OCI-LY7 (cell line): ENCODE results near the gene ZNF138. TPM values are rescaled to one million over a fixed set of nuclear protein-coding genes. Genes with fewer than 3 reads are reported as not detected.

Experiments used
- BruUV-seq: library from RNA; stranded (reverse); fragments of 400-500 nt; replicated peaks from 2 replicates; lab custom pipeline; 2021; lab: Mats Ljungman, UMichigan
- CTCF ChIA-PET: fragments of 300-600 bp; sonication (Branson Sonifier 250); formaldehyde crosslinking; loops from one replicate; lab custom pipeline; 2022; ENCODE audit warnings: antibody characterized with exemption; ENCODE audit not compliant: unreplicated experiment; lab: Charles Lee
- POLR2A ChIA-PET: fragments of 300-600 bp; sonication (Branson Sonifier 250); formaldehyde crosslinking; loops from one replicate; lab custom pipeline; 2022; ENCODE audit warnings: antibody characterized with exemption; lab: Charles Lee
- DNase-seq: peaks from one replicate; pipeline ENCODE4 v3.0.0-alpha.2; 2015; ENCODE audit warnings: low spot score
- H2AFZ ChIP-seq: fragments of 200-600 bp; sonication (generic), shearing (Covaris generic); 2 replicates; pipeline ENCODE4 v1.6.1; 2014; ENCODE audit warnings: mild to moderate bottlenecking, antibody characterized with exemption, low read length, moderate library complexity
- H3K27ac ChIP-seq: fragments of 200-600 bp; sonication (generic); 2 replicates; pipeline ENCODE4 v1.5.1; 2014; ENCODE audit warnings: mixed run types, low read depth, mild to moderate bottlenecking, moderate library complexity, low read length, inconsistent platforms; ENCODE audit not compliant: poor library complexity, severe bottlenecking
- H3K36me3 ChIP-seq: fragments of 200-600 bp; sonication (generic); 2 replicates; pipeline ENCODE4 v1.6.1; 2014; ENCODE audit warnings: mild to moderate bottlenecking, antibody characterized with exemption, low read length, moderate library complexity, mixed read lengths; ENCODE audit not compliant: insufficient read depth
- H3K4me1 ChIP-seq: fragments of 200-600 bp; sonication (generic); 2 replicates; pipeline ENCODE4 v1.5.1; 2014; ENCODE audit warnings: mild to moderate bottlenecking, low read length; ENCODE audit not compliant: insufficient read depth, poor library complexity, severe bottlenecking
- H3K4me2 ChIP-seq: fragments of 200-600 bp; sonication (generic); 2 replicates; pipeline ENCODE4 v1.6.1; 2014; ENCODE audit warnings: mild to moderate bottlenecking, low read length
- H3K4me3 ChIP-seq: fragments of 200-600 bp; sonication (generic); 2 replicates; pipeline ENCODE4 v1.5.1; 2014; ENCODE audit warnings: mild to moderate bottlenecking, low read depth, low read length; ENCODE audit not compliant: poor library complexity, severe bottlenecking
- H3K79me2 ChIP-seq: fragments of 200-600 bp; sonication (generic); 2 replicates; pipeline ENCODE4 v1.6.1; 2016; ENCODE audit warnings: low read depth, mild to moderate bottlenecking, low read length, moderate library complexity, mixed read lengths; ENCODE audit not compliant: insufficient read depth
- H3K9me2 ChIP-seq: fragments of 200-600 bp; sonication (generic); 2 replicates; pipeline ENCODE4 v1.6.1; 2016; ENCODE audit warnings: mild to moderate bottlenecking, low read length, mixed read lengths; ENCODE audit not compliant: insufficient read depth
- H3K9me3 ChIP-seq: fragments of 200-600 bp; sonication (generic); 2 replicates; pipeline ENCODE4 v1.6.1; 2014; ENCODE audit warnings: mild to moderate bottlenecking, mixed run types, low read length, mixed read lengths
- H4K20me1 ChIP-seq: fragments of 200-600 bp; sonication (generic); 2 replicates; pipeline ENCODE4 v1.6.1; 2014; ENCODE audit warnings: mild to moderate bottlenecking, antibody characterized with exemption, low read length, moderate library complexity, mixed read lengths; ENCODE audit not compliant: insufficient read depth
- EZH2phosphoT487 ChIP-seq: fragments of 200-600 bp; sonication (generic); IDR thresholded peaks from 2 replicates; pipeline ENCODE4 v1.6.1; 2018; ENCODE audit warnings: low read depth, borderline replicate concordance, mild to moderate bottlenecking, mixed run types, antibody characterized with exemption, low read length, moderate library complexity, mixed read lengths
- intact Hi-C: fragments of 100-400 bp; cut with micrococcal nuclease; formaldehyde crosslinking; loops from one replicate; pipeline ENCODE4 v1.10.0; 2022; ENCODE audit not compliant: unreplicated experiment
- total RNA-seq, 2 experiments: library from RNA; depleted of rRNA in 1 of 2; stranded (reverse); fragments of >200 nt in 1 of 2; shearing (Covaris generic) in 1 of 2; gene quantifications; 2 replicates each; pipeline ENCODE4 v1.2.3, GENCODE V29; 2014 to 2022
- TF ChIP-seq, protein P1 (sequence below): fragments of 200-600 bp; sonication (generic); conservative IDR thresholded peaks from 2 replicates; pipeline ENCODE4 v1.5.1; 2014; ENCODE audit warnings: mild to moderate bottlenecking, antibody characterized with exemption, low read length, moderate library complexity, mixed read lengths

The ZNF138 gene
- total RNA-seq, 2 experiments from 2014 or later: 23.5 to 25.6 TPM

DNA sequence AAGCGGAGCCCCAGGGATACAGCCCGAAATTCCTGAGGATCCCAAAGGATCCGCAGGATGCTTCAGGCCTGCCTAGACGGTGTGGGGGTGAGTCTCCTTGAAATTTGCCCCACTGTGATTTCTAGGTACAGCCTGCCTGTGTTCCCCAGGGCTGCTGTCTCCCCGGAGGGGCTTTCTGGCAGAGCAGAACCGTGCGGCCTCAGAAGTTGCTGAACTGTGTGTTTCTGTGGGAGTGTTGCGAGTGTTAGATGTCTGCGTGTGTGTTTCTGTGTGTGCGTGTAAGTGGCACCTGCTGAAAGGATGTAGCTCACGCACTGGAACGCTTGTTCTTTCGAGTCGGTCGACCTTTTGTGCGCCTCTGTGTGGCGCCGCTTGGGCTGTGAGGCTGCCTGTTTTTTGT lies 81.0 kb downstream of the ZNF138 start:
- BruUV-seq: no TSS peak
- Histone ChIP-seq H3K4me2 (no peak overlapping the region), H3K9me3 (no peaks in the 10 kb centered on the region), H3K27ac (no peak overlapping the region), H3K9me2 (no peaks in the 10 kb centered on the region), H3K36me3 (no peaks in the 10 kb centered on the region), H3K79me2 (no peaks in the 10 kb centered on the region), H4K20me1 (no peaks in the 10 kb centered on the region), H3K4me1 (no peaks in the 10 kb centered on the region), H3K4me3 (no peak overlapping the region), H2AFZ (no peak overlapping the region)
- intact Hi-C loops: loop anchor here (2.0 kb wide), 1 partner anchor 22 kb away; no protein-coding TSS in a partner anchor
- CTCF ChIA-PET: no interaction called here
- DNase-seq: no peak
- TF ChIP-seq, protein P1, sequence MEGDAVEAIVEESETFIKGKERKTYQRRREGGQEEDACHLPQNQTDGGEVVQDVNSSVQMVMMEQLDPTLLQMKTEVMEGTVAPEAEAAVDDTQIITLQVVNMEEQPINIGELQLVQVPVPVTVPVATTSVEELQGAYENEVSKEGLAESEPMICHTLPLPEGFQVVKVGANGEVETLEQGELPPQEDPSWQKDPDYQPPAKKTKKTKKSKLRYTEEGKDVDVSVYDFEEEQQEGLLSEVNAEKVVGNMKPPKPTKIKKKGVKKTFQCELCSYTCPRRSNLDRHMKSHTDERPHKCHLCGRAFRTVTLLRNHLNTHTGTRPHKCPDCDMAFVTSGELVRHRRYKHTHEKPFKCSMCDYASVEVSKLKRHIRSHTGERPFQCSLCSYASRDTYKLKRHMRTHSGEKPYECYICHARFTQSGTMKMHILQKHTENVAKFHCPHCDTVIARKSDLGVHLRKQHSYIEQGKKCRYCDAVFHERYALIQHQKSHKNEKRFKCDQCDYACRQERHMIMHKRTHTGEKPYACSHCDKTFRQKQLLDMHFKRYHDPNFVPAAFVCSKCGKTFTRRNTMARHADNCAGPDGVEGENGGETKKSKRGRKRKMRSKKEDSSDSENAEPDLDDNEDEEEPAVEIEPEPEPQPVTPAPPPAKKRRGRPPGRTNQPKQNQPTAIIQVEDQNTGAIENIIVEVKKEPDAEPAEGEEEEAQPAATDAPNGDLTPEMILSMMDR: no peak
- no peak for TF ChIP-seq EZH2phosphoT487
- POLR2A ChIA-PET: no interaction called here

DNA sequence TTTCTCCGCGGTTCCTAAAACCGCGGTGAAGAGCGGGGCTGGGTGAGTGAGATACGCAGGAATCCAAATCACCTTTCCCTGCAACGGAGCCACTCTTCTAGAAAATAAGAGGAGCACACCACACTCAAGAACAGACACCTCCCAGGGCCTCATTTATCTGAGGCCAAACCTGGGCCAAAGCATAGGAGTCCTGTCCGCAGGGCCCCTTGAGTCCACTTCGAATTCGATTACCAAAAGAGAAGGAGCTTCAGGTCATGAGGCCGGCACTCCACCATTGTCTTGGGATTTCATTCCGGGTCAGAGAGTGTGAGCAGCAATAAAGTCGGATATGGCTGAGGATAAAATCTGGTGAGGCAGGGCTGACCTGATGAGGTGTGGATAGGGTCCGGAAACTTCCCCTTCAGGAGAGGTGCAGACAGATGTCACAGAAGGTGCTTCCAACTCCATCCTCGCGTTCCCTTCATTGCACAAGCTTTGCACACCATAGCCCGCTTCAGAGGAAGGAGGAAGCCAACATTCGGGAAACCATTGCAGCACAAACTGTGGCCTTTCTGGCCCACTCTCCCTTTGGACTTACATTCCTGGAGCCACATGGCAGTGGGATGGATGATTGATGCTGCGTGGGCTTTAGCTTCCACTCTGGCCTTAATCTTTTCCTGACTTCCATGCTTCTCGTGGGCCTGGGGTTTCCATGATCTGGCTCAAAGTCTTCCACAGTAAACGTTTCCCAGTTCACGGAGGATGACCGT lies 81.6 kb downstream of the ZNF138 start:
- Histone ChIP-seq H2AFZ (no peak overlapping the region), H3K4me2 (no peak overlapping the region), H4K20me1 (no peaks in the 10 kb centered on the region), H3K36me3 (no peaks in the 10 kb centered on the region), H3K4me3 (no peak overlapping the region), H3K9me3 (no peaks in the 10 kb centered on the region), H3K9me2 (no peaks in the 10 kb centered on the region), H3K4me1 (no peaks in the 10 kb centered on the region), H3K79me2 (no peaks in the 10 kb centered on the region), H3K27ac (no peak overlapping the region)
- DNase-seq: no peak
- TF ChIP-seq EZH2phosphoT487: no peak
- TF ChIP-seq, protein P1: no peak
- CTCF ChIA-PET: no interaction called here
- intact Hi-C loops: loop anchor here (2.0 kb wide), 1 partner anchor 23 kb away; no protein-coding TSS in a partner anchor
- BruUV-seq: no TSS peak
- POLR2A ChIA-PET: no interaction called here
